Measurements from ENCODE around the gene NEIL1.
"Not testable (repeated sequence)": the region's sequence is repeated elsewhere in the genome, so short reads cannot be mapped to it uniquely, and the experiment has no call there.

NEIL1 gene

DNA sequence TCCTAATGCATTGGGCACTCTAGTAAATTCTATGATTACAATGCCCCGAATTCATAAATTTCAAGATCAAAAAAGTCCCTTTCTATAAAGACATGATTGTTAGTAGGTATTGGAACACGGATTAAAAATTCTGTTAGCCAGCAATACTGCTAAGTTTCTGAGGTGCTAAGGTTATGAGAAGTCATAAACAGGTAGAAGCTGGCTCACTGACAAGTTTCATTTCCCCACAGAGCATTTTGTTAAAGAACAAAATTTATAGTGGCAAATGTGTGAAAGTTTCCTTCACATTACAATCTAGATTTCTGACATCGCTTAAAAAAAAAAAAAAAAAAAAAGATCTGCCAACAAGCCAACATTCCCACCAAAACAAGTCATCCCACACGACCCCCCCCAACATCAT is 33.9 kb downstream of the NEIL1 start:
- no peak for DNase-seq (ENCODE audit: low spot score)

GRCh38 chr15:75383986-75384385 is 37.1 kb downstream of the NEIL1 start:
- not testable (repeated sequence) for DNase-seq (ENCODE audit: low spot score)

GRCh38 chr15:75389791-75390382 is 43.0 kb downstream of the NEIL1 start:
- DNase-seq (ENCODE audit: low spot score), result no peak

GRCh38 chr15:75397494-75397893 is 50.7 kb downstream of the NEIL1 start:
- DNase-seq (ENCODE audit: low spot score), result no peak

- no peak for DNase-seq (ENCODE audit: low spot score)
Observed at GRCh38 chr15:75403892-75404291, 57.1 kb downstream of the NEIL1 start.
